Uterus (tissue), 4 donors: ENCODE results near the gene XIRP2. TPM values are rescaled to one million over a fixed set of nuclear protein-coding genes. Genes with fewer than 3 reads are reported as not detected.
"Not testable (repeated sequence)": the region's sequence is repeated elsewhere in the genome, so short reads cannot be mapped to it uniquely, and the experiment has no call there.

Experiments
- DNase-seq, 2 donors: peaks; one replicate each; pipeline ENCODE4 v3.0.0-alpha.2; 2019 to 2020
- H3K27ac ChIP-seq, 2 donors: fragments of 200-600 bp; sonication (generic); 1 replicate in 1 of 2; 2 replicates in 1 of 2; pipeline ENCODE4 v1.5.1; 2016 to 2018
- H3K27me3 ChIP-seq, 2 donors: fragments of 200-600 bp; sonication (generic); one replicate each; pipeline ENCODE4 v1.5.1; 2018 to 2019; ENCODE audit warnings: control low read depth in 1 of 2
- H3K36me3 ChIP-seq, 2 donors: fragments of 200-600 bp; sonication (generic); one replicate each; pipeline ENCODE4 v1.5.1; 2019; ENCODE audit warnings: control low read depth in 1 of 2
- H3K4me1 ChIP-seq, 2 donors: fragments of 200-600 bp; sonication (generic); one replicate each; pipeline ENCODE4 v1.5.1; 2018 to 2019; ENCODE audit warnings: control low read depth in 1 of 2
- H3K4me3 ChIP-seq, 2 donors: fragments of 200-600 bp; sonication (generic); 1 replicate in 1 of 2; 2 replicates in 1 of 2; pipeline ENCODE4 v1.5.1; 2018 to 2019; ENCODE audit warnings: mild to moderate bottlenecking in 1 of 2
- H3K9me3 ChIP-seq, 2 donors: fragments of 200-600 bp; sonication (generic); one replicate each; pipeline ENCODE4 v1.5.1; 2019; ENCODE audit warnings: control low read depth in 1 of 2
- POLR2A ChIP-seq, 2 donors: fragments of 450-650 bp; IDR thresholded peaks; one replicate each; pipeline ENCODE4 v1.6.1; 2016; ENCODE audit warnings: antibody characterized with exemption in 2 of 2, mild to moderate bottlenecking in 1 of 2, moderate library complexity in 1 of 2
- intact Hi-C: fragments of 100-400 bp; cut with DNase I; formaldehyde crosslinking; loops from one replicate; pipeline ENCODE4 v1.15.1; 2023; ENCODE audit warnings: low total_unique reads
- total RNA-seq, 4 donors: library from RNA; depleted of rRNA in 3 of 4; stranded (reverse); fragments of >200 nt in 3 of 4; gene quantifications; one replicate each; pipeline versions ENCODE4 v1.1.0 to v1.2.4, GENCODE V29; 2014 to 2023
- TF ChIP-seq, protein P1 (sequence below), 4 experiments: fragments of 200-600 bp in 2 of 4; fragments of 450-650 bp in 2 of 4; sonication (generic) in 2 of 4; IDR thresholded peaks; one replicate each; pipeline ENCODE4 v1.5.1; 2016 to 2019; ENCODE audit warnings: antibody characterized with exemption in 4 of 4, mild to moderate bottlenecking in 2 of 4, moderate library complexity in 1 of 4
- donor health status: DM: yes; HTN: yes; CAD: no.

The XIRP2 gene
- total RNA-seq, 4 donors from 2014 or later, result 0.49 to 0.55 TPM; not detected in 2

DNA sequence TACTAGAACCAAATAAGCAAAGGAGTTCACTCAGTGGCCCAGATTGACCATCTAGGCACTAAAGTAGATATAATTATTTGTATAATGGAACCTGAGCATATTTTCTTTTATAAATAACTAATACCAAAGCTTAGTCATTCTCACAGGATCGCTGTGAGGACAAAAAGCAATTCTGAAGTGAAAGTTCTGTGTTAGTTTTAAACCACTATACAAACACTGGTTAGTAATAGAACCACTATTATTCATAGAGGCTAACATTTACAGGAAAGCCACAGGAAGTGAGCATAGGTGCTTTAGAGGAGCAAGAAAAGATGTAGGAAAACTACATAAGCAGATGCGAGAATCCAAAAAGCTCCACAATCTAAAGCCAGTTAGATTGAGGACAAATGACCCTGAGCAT is 364.7 kb downstream of the XIRP2 start:
- no peak for DNase-seq
- no peaks in the 10 kb centered on the region for H3K27me3 ChIP-seq
- no peaks in the 10 kb centered on the region for H3K36me3 ChIP-seq
- intact Hi-C loops, result no loop called here
- no peak overlapping the region for H3K4me3 ChIP-seq
- no peak for TF ChIP-seq POLR2A (IDR thresholded peaks at IDR 0.05)
- TF ChIP-seq, protein P1, sequence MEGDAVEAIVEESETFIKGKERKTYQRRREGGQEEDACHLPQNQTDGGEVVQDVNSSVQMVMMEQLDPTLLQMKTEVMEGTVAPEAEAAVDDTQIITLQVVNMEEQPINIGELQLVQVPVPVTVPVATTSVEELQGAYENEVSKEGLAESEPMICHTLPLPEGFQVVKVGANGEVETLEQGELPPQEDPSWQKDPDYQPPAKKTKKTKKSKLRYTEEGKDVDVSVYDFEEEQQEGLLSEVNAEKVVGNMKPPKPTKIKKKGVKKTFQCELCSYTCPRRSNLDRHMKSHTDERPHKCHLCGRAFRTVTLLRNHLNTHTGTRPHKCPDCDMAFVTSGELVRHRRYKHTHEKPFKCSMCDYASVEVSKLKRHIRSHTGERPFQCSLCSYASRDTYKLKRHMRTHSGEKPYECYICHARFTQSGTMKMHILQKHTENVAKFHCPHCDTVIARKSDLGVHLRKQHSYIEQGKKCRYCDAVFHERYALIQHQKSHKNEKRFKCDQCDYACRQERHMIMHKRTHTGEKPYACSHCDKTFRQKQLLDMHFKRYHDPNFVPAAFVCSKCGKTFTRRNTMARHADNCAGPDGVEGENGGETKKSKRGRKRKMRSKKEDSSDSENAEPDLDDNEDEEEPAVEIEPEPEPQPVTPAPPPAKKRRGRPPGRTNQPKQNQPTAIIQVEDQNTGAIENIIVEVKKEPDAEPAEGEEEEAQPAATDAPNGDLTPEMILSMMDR (IDR thresholded peaks at IDR 0.05), result no peak
- H3K4me1 ChIP-seq, result no peaks in the 10 kb centered on the region
- H3K9me3 ChIP-seq, result no peaks in the 10 kb centered on the region
- no peak overlapping the region for H3K27ac ChIP-seq

DNA sequence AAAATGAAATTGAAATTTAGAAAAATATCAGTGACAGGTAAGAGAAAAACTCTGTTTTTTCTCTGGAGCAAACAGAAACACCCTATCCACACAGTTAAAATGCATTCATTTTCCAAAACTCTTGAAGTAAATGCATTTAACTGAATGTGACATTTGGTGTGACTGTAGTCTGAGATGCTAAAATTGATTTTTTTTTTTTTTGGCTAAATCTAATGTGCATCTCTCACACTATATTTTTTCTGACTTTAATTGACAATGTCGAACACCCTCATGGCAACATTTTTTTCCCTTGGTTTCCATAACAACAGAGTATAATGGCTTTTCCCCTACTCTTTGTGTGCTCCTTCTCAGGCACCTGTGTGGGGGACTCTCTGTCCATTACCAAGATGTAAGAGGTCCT is 366.4 kb downstream of the XIRP2 start:
- Histone ChIP-seq H3K9me3 (no peaks in the 10 kb centered on the region), H3K4me3 (no peak overlapping the region), H3K36me3 (no peaks in the 10 kb centered on the region), H3K4me1 (no peaks in the 10 kb centered on the region), H3K27me3 (no peaks in the 10 kb centered on the region), H3K27ac (no peak overlapping the region)
- no peak for DNase-seq
- intact Hi-C loops, result no loop called here
- TF ChIP-seq POLR2A (IDR thresholded peaks at IDR 0.05), result no peak
- TF ChIP-seq, protein P1 (IDR thresholded peaks at IDR 0.05), result no peak

DNA sequence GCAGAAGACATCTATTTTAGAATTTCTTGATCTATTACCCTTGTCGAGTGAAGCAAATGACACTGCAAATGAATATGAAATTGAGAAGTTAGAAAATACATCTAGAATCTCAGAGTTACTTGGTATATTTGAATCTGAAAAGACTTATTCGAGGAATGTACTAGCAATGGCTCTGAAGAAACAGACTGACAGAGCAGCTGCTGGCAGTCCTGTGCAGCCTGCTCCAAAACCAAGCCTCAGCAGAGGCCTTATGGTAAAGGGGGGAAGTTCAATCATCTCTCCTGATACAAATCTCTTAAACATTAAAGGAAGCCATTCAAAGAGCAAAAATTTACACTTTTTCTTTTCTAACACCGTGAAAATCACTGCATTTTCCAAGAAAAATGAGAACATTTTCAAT is 370.4 kb downstream of the XIRP2 start:
- Histone ChIP-seq H3K9me3 (no peaks in the 10 kb centered on the region), H3K36me3 (no peaks in the 10 kb centered on the region), H3K4me3 (no peak overlapping the region), H3K27me3 (no peaks in the 10 kb centered on the region), H3K4me1 (no peaks in the 10 kb centered on the region), H3K27ac (no peak overlapping the region)
- intact Hi-C loops, result no loop called here
- TF ChIP-seq, protein P1 (IDR thresholded peaks at IDR 0.05), result no peak
- TF ChIP-seq POLR2A (IDR thresholded peaks at IDR 0.05), result no peak
- no peak for DNase-seq

DNA sequence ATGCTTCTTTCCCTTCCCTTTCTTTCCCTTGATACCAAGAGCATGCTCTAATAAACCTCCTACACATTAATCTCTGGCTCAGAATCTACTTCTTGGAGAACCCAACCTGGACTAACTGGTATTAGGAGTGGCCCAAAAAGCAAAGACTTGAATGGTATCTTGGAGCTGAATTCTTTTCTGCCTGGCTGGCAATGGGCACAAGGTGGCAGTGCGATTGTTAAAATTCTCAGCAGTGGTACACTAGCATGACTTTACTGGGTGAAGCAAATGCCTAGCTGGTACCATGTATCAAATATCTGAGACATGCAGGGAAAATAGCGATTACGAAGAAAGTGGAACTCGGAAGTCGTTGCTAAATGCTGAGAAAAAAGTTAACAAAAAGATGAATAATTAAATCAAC is 376.1 kb downstream of the XIRP2 start:
- TF ChIP-seq, protein P1 (IDR thresholded peaks at IDR 0.05), result no peak
- TF ChIP-seq POLR2A (IDR thresholded peaks at IDR 0.05), result no peak
- no peak for DNase-seq
- H3K4me3 ChIP-seq, result no peak overlapping the region
- H3K36me3 ChIP-seq, result no peaks in the 10 kb centered on the region
- intact Hi-C loops, result no loop called here
- H3K9me3 ChIP-seq, result no peaks in the 10 kb centered on the region
- H3K27me3 ChIP-seq, result no peaks in the 10 kb centered on the region
- no peak overlapping the region for H3K27ac ChIP-seq
- H3K4me1 ChIP-seq, result no peaks in the 10 kb centered on the region

DNA sequence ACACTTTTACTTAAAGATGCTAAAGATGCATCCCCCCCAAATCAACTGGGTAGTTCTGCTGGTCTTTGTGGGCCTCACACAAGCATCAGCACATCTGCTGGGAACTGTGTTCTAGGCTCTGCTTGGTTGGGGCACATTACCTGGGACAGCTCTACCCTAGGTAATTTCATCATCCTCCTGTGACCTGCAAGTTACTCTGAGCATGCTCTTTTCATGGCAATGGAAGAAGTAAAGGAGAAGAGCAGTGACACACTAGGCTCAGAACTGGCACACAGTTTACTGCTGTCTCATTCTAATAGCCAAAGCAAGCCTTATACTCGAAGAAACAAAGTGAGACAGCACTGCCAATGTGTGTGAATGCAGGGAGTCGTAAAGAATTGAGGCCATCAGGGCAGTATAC is 376.7 kb downstream of the XIRP2 start:
- intact Hi-C loops, result no loop called here
- no peak overlapping the region for H3K27ac ChIP-seq
- H3K4me3 ChIP-seq, result no peak overlapping the region
- no peaks in the 10 kb centered on the region for H3K9me3 ChIP-seq
- H3K27me3 ChIP-seq, result no peaks in the 10 kb centered on the region
- DNase-seq, result no peak
- no peaks in the 10 kb centered on the region for H3K4me1 ChIP-seq
- no peaks in the 10 kb centered on the region for H3K36me3 ChIP-seq
- no peak for TF ChIP-seq POLR2A (IDR thresholded peaks at IDR 0.05)

DNA sequence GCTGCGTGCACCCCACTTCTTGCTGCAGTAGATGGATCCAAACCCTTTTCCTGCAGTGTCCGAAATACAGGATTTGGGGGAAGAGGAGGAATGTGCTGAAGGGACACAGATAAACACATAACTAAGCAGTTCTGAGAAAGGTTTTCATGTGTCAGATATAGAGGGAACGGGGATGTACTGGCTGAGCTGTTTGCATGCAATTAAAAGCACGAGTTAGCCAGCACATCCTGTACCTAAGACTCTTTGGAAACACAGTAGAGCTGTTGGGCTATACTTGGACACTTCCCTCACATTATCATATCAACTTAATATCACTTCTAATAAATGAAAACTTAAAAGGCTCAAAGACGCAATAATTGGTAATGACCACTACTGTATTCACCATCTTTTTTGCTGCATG is 377.4 kb downstream of the XIRP2 start:
- intact Hi-C loops, result no loop called here
- no peak for TF ChIP-seq POLR2A (IDR thresholded peaks at IDR 0.05)
- Histone ChIP-seq H3K27me3 (no peaks in the 10 kb centered on the region), H3K4me3 (no peak overlapping the region), H3K9me3 (no peaks in the 10 kb centered on the region), H3K4me1 (no peaks in the 10 kb centered on the region), H3K36me3 (no peaks in the 10 kb centered on the region), H3K27ac (no peak overlapping the region)
- no peak for DNase-seq

DNA sequence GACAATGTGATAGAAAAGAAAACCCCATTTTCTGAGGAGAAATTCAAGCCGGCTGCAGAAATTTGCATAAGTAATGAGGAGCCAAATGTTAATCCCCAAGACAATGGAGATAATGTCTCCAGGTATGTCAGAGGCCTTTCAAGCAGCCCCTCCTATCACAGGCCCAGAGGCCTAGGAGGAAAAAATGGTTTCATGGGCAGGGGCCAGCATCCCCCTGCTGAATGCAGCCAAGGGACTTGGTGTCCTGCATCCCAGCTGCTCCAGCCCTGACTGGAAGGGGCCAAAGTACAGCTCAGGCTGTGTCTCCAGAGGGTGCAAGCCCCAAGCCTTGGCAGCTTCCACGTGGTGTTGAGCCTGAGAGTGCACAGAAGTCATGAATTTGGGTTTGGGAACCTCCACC is 380.0 kb downstream of the XIRP2 start:
- H3K36me3 ChIP-seq, H3K27ac ChIP-seq, H3K9me3 ChIP-seq, H3K4me1 ChIP-seq, H3K27me3 ChIP-seq, H3K4me3 ChIP-seq, DNase-seq, intact Hi-C loops: not testable (repeated sequence)
